ENCODE measurements around the gene RBKS. TPM values are rescaled to one million over a fixed set of nuclear protein-coding genes. Genes with fewer than 3 reads are reported as not detected.

The RBKS gene
- total RNA-seq, 1 donor from 2014 or later = 0.80 TPM

DNA sequence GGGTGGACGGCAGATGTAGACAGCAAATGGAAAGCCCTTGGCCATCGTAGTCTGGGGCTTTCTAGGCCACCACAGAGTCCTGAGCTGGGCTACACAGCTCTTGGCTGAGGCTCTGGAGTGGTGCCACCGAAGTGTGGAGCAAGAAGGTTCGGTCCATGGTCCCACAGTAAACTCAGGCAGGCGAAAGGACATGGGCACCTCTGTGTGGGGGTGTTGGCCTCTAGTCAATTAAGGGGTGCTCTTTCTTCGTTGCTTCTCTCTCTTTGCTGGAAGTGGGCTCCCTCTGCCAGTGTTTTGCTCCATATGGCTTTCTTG, 153.3 kb downstream of the RBKS start:
- no peak for TF ChIP-seq CTCF (IDR thresholded peaks at IDR 0.05; ENCODE audit: unreplicated experiment)
- DNase-seq (ENCODE audit: low spot score in 2 of 2, unreplicated experiment in 2 of 2) = no peak
- H3K9me3 Mint-ChIP-seq = peaks cover 10% of the 10 kb centered on the region

GRCh38 chr2:27736031-27736889, 153.9 kb downstream of the RBKS start:
- peaks cover 11% of the 10 kb centered on the region for H3K4me1 Mint-ChIP-seq
- TF ChIP-seq CTCF (IDR thresholded peaks at IDR 0.05; ENCODE audit: unreplicated experiment) = no peak
- no peaks in the 10 kb centered on the region for H3K27me3 Mint-ChIP-seq (ENCODE audit: low read depth)
- peak overlapping the region; percentile 36 for H3K4me3 Mint-ChIP-seq
- H3K9me3 Mint-ChIP-seq = peaks cover 9% of the 10 kb centered on the region
- peak overlapping the region; percentile 12 for H3K27ac Mint-ChIP-seq
- DNase-seq (ENCODE audit: low spot score in 2 of 2, unreplicated experiment in 2 of 2) = no peak
- H3K36me3 Mint-ChIP-seq = no peaks in the 10 kb centered on the region

More for the DNA sequence above, 153.3 kb downstream of the RBKS start:
- Mint-ChIP-seq H3K27ac (no peak overlapping the region), H3K36me3 (no peaks in the 10 kb centered on the region), H3K4me3 (no peak overlapping the region), H3K27me3 (ENCODE audit: low read depth) (no peaks in the 10 kb centered on the region), H3K4me1 (peaks cover 11% of the 10 kb centered on the region)

DNA sequence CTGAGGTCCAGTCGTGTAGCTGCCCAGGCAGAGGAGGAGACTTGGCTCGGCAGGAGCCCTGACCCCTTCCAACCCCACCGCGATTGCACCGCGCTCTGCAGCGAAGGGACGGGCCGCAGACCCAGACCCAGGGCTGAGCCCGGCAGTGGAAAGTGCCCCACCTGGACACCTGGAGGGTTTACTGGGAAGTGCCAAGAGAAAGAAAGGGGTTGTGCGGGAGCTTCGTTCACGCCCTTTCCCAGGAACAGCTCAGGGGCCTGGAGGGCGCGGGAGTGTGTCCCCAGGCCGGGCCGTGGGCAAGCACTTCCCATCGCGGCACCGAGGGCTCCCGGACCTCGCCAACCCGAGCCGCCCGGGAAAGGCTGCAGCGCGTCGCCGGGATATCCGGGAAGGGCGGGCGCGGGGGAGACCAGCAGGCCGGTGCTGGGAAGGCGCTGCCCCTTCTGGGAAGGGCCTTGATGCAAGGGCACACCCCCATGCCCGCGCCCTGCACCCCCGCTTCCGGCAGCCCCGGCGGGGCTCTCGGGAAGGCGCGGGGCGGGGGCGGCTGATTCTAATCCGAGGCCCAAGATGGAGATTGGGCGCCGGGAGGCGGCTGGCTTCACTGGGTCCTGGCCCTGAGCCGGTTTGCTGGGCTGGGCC, 154.8 kb downstream of the RBKS start:
- H3K4me3 Mint-ChIP-seq = peak overlapping the region; percentile 50
- peaks cover 3% of the 10 kb centered on the region for H3K9me3 Mint-ChIP-seq
- H3K27me3 Mint-ChIP-seq (ENCODE audit: low read depth) = no peaks in the 10 kb centered on the region
- peaks cover 11% of the 10 kb centered on the region for H3K4me1 Mint-ChIP-seq
- no peaks in the 10 kb centered on the region for H3K36me3 Mint-ChIP-seq
- peak; percentile 41 to 59 for DNase-seq (ENCODE audit: low spot score in 2 of 2, unreplicated experiment in 2 of 2)
- no peak for TF ChIP-seq CTCF (IDR thresholded peaks at IDR 0.05; ENCODE audit: unreplicated experiment)
- peak overlapping the region; percentile 17 for H3K27ac Mint-ChIP-seq

DNA sequence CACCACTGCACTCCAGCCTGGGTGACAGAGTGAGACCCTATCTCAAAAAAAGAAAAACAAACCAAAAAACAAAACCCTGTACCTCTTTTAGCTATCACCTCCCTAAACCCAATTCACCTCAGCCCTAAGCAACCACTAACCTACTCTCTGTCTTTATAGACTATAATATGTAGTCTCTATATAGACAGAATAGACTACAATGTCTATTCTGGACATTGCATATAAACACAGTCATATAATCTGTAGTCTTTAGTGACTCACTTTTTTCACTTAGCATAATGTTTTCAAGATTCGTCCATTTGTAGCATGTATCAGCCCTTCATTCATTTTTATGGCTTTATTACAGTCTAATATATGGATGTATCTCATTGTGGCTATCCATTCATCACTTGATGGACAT, 155.9 kb downstream of the RBKS start:
- no peaks in the 10 kb centered on the region for H3K27me3 Mint-ChIP-seq (ENCODE audit: low read depth)
- peak overlapping the region; percentile 12 for H3K4me3 Mint-ChIP-seq
- peaks cover 11% of the 10 kb centered on the region for H3K4me1 Mint-ChIP-seq
- TF ChIP-seq CTCF (IDR thresholded peaks at IDR 0.05; ENCODE audit: unreplicated experiment) = no peak
- H3K27ac Mint-ChIP-seq = no peak overlapping the region
- peaks cover 3% of the 10 kb centered on the region for H3K9me3 Mint-ChIP-seq
- H3K36me3 Mint-ChIP-seq = no peaks in the 10 kb centered on the region
- DNase-seq (ENCODE audit: low spot score in 2 of 2, unreplicated experiment in 2 of 2) = no peak

Other genes starting within 250 kb of the RBKS start
- 40.6 to 42.6 TPM (median 41.2 TPM) in 3 replicates for gene SUPT7L, start 226.8 kb downstream of the RBKS start, total RNA-seq
- 18.8 to 20.0 TPM (median 19.1 TPM) in 3 replicates for gene SLC4A1AP, start 226.5 kb downstream of the RBKS start, total RNA-seq
- 48.3 to 54.5 TPM (median 54.4 TPM) in 3 replicates for gene MRPL33, start 118.7 kb downstream of the RBKS start, total RNA-seq
- gene BABAM2, start 342 bp upstream of the RBKS start, total RNA-seq = 36.3 to 45.6 TPM (median 43.5 TPM) in 3 replicates